Osteocyte (in vitro differentiated cells): ENCODE results near the gene PHETA2. TPM values are rescaled to one million over a fixed set of nuclear protein-coding genes. Genes with fewer than 3 reads are reported as not detected.
A peak's percentile ranks its signal among the peaks of the same experiment; 100 is the strongest.
"Not testable (repeated sequence)": the region's sequence is repeated elsewhere in the genome, so short reads cannot be mapped to it uniquely, and the experiment has no call there.

ENCODE experiments used
- DNase-seq: peaks from one replicate; pipeline ENCODE4 v3.0.0; 2021; ENCODE audit warnings: mixed read lengths; ENCODE audit not compliant: unreplicated experiment; ENCODE audit errors: extremely low spot score
- H3K27ac Mint-ChIP-seq: one replicate; pipeline ENCODE4 v1.8.0; 2021; ENCODE audit warnings: mild to moderate bottlenecking, mixed read lengths; ENCODE audit not compliant: unreplicated experiment
- H3K27me3 Mint-ChIP-seq: one replicate; pipeline ENCODE4 v1.8.0; 2021; ENCODE audit warnings: mixed read lengths; ENCODE audit not compliant: unreplicated experiment
- H3K36me3 Mint-ChIP-seq: one replicate; pipeline ENCODE4 v1.8.0; 2021; ENCODE audit warnings: mixed read lengths; ENCODE audit not compliant: unreplicated experiment
- H3K4me1 Mint-ChIP-seq: one replicate; pipeline ENCODE4 v1.8.0; 2021; ENCODE audit warnings: mixed read lengths; ENCODE audit not compliant: unreplicated experiment
- H3K4me3 Mint-ChIP-seq: one replicate; pipeline ENCODE4 v1.8.0; 2021; ENCODE audit warnings: mild to moderate bottlenecking, moderate library complexity, mixed read lengths; ENCODE audit not compliant: unreplicated experiment
- H3K9me3 Mint-ChIP-seq: one replicate; pipeline ENCODE4 v1.8.0; 2021; ENCODE audit warnings: mixed read lengths; ENCODE audit not compliant: unreplicated experiment
- total RNA-seq: library from RNA; stranded (reverse); gene quantifications from 2 replicates; pipeline ENCODE4 v1.2.1, GENCODE V29; 2021
- TF ChIP-seq, protein P1 (sequence below): fragments of 200-600 bp; sonication (generic); IDR thresholded peaks from 2 replicates; pipeline ENCODE4 v1.5.0; 2021; ENCODE audit warnings: antibody characterized with exemption, mild to moderate bottlenecking, moderate library complexity

The PHETA2 gene
- total RNA-seq, 1 donor from 2014 or later = not detected

DNA sequence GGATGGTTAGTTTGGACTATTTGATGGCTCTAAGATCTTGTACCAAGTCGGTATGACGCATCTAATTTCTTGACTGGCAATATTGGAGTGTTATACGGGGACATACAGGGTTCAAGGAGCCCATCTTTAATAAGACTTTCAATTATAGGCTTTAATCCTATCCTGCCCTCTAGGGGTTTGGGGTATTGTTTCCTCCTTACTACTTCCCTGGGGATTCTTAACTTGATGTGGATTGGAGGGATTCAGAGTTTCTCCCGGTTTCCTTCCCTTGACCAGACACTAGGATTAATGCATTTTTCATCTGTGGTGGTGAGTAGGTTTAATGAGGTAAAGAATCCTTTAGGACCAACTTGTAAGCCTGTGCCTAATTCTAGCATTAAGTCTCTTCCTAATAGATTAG lies 37.8 kb downstream of the PHETA2 start:
- Mint-ChIP-seq H3K27me3 (no peaks in the 10 kb centered on the region), H3K27ac (no peak overlapping the region), H3K4me3 (no peak overlapping the region), H3K36me3 (peaks cover 18% of the 10 kb centered on the region), H3K4me1 (no peaks in the 10 kb centered on the region), H3K9me3 (peaks cover 16% of the 10 kb centered on the region)
- DNase-seq = no peak
- TF ChIP-seq, protein P1, sequence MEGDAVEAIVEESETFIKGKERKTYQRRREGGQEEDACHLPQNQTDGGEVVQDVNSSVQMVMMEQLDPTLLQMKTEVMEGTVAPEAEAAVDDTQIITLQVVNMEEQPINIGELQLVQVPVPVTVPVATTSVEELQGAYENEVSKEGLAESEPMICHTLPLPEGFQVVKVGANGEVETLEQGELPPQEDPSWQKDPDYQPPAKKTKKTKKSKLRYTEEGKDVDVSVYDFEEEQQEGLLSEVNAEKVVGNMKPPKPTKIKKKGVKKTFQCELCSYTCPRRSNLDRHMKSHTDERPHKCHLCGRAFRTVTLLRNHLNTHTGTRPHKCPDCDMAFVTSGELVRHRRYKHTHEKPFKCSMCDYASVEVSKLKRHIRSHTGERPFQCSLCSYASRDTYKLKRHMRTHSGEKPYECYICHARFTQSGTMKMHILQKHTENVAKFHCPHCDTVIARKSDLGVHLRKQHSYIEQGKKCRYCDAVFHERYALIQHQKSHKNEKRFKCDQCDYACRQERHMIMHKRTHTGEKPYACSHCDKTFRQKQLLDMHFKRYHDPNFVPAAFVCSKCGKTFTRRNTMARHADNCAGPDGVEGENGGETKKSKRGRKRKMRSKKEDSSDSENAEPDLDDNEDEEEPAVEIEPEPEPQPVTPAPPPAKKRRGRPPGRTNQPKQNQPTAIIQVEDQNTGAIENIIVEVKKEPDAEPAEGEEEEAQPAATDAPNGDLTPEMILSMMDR = no peak

DNA sequence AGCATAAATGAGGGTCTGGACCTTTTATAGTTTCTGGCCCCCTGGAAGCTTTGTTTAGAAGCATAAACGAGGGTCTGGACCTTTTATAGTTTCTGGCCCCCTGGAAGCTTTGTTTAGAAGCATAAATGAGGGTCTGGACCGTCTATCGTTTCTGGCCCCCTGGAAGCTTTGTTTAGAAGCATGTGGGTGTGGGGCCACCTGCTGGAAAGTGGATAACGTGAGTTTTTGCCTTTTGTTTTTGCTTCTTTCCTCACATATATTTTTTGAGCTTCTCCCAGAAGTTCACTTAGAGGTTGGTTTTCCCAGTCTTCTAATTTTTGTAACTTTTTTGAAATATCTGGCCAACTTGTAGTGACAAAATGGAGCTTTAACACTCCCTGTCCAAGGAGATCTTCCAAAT lies 38.7 kb downstream of the PHETA2 start:
- H3K4me3 Mint-ChIP-seq, H3K27me3 Mint-ChIP-seq, H3K27ac Mint-ChIP-seq, DNase-seq, H3K4me1 Mint-ChIP-seq: not testable (repeated sequence)
- TF ChIP-seq, protein P1 = peak; percentile 8
- peaks cover 16% of the 10 kb centered on the region for H3K36me3 Mint-ChIP-seq
- peaks cover 16% of the 10 kb centered on the region for H3K9me3 Mint-ChIP-seq

DNA sequence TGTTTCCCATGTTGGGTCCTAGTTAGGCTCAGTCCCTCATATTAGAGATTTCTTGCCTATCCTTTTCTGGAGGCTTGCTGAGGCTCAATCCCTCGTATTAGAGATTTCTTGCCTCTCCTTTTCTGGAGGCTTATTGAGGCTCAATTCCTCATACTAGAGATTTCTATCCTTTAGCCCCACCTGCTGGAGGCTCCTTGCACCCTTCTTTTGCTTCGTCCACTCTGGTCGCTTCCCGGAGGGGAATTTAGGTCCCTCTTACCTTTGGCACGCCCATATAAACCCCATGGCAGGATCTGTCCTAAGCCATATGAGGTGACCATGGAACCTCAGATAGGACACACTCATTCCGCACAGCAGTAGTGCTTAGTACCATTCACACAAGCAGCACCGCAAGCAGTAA lies 40.7 kb downstream of the PHETA2 start:
- Mint-ChIP-seq H3K27ac (no peak overlapping the region), H3K27me3 (no peaks in the 10 kb centered on the region), H3K9me3 (peaks cover 16% of the 10 kb centered on the region), H3K4me3 (no peak overlapping the region), H3K4me1 (no peaks in the 10 kb centered on the region), H3K36me3 (peaks cover 13% of the 10 kb centered on the region)
- TF ChIP-seq, protein P1 = peak; percentile 10
- no peak for DNase-seq

DNA sequence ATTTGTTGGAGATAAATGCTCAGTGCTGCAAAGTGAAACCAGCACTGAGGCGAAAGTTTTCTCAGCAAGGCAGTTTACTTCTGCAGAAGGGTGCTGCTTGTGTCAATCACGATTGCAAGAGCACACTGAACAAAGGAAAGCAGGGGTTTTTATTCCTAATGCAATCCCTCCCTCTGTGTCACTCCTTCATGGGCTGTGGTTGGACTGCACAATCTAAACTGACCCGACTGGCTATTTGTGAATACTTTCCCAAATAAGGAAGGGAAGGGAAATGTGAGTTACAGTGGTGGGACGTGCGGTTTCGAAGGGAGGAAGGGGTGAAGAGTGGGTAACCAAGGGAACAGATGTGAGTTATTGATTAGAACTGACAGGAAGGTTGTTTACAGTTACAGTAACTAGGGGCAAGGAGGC lies 41.4 kb downstream of the PHETA2 start:
- H3K4me3 Mint-ChIP-seq, DNase-seq, H3K27ac Mint-ChIP-seq, H3K27me3 Mint-ChIP-seq, H3K4me1 Mint-ChIP-seq: not testable (repeated sequence)
- Mint-ChIP-seq H3K36me3 (peaks cover 13% of the 10 kb centered on the region), H3K9me3 (peaks cover 16% of the 10 kb centered on the region)

DNA sequence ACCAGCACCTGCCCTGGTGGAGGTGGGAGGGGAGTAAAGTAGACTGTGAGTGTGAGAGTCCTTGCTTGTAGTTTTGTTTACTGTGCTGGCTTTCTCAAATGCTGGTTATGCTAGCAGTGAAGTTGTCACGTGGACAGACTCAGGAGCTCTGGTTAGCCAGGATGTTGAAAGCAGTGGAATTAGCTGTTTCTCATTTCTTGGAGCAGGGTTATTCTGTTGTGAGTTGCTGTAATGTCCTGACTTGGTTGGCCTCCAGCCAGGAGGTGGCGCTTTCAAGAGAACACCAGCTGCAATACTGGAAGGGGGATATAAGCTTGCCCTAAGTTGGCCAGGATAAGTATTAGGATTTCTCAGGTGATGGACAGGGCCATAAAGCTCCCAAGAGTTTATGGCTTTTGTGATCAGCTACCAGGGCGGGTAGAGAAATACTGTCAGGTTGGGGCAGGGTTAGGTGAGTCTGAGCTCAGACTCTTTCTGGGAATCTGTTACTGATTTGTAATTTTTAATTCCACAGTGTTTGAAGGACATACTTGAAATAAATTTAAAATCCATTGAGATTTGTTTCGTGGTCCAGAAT lies 42.9 kb downstream of the PHETA2 start:
- Mint-ChIP-seq H3K36me3 (peaks cover 13% of the 10 kb centered on the region), H3K27me3 (no peaks in the 10 kb centered on the region), H3K27ac (no peak overlapping the region), H3K9me3 (peaks cover 16% of the 10 kb centered on the region), H3K4me1 (no peaks in the 10 kb centered on the region), H3K4me3 (no peak overlapping the region)
- no peak for DNase-seq
- TF ChIP-seq, protein P1 = no peak

DNA sequence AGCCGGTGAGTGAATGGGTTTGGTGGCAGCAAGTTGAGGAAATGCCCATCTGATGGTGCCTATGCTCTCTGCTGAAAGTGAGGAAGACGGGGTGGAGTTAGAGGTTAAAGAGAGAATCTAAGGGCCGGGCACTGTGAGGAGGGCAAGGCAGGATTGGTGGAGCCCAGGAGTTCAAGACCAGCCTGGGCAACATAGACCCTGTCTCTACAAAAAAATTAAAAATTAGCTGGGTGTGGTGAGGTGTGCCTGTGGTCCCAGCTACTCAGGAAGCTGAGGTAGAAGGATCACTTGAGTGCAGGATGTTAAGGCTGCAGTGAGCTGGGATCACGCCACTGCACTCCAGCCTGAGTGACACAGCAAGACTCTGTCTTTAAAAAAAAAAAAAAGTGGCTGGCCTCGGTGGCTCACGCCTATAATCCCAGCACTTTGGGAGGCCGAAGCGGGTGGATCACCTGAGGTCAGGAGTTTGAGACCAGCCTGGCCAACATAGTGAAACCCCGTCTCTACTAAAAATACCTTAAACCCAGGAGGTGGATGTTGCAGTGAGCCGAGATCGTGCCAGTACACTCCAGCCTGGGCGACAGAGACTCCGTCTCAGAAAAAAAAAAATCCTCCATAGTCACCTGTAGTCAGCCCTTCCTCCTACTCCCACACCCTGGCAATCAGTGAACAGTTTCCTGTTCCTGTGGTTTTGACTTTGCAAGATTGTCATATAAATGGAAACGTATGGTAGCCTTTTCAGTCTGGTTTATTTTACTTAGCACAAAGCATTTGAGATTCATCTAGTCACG lies 46.4 kb downstream of the PHETA2 start:
- not testable (repeated sequence) for DNase-seq, H3K27me3 Mint-ChIP-seq, H3K27ac Mint-ChIP-seq, H3K36me3 Mint-ChIP-seq, H3K4me3 Mint-ChIP-seq, H3K9me3 Mint-ChIP-seq, H3K4me1 Mint-ChIP-seq

DNA sequence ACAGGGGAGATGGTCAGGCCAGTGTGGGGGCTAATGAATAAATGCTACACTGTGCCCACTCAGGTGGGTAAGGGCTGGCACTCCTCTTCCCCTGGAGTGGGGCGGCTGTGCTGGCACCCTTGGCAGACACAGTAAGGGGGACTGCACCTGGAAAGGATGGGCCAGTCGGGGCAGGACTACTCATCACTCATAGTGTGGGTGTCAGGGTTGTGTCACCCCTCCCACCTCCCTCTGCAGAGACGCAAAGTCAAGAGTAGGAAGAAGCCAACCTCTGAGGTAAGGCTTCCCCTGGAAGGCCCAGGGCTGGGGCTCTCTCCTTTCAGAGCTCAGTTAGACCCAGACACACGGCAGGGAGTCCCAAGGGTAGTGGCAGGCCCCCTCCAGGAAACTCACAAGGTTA lies 49.5 kb downstream of the PHETA2 start:
- not testable (repeated sequence) for DNase-seq, H3K4me3 Mint-ChIP-seq, H3K4me1 Mint-ChIP-seq, H3K27me3 Mint-ChIP-seq, H3K36me3 Mint-ChIP-seq, H3K27ac Mint-ChIP-seq, H3K9me3 Mint-ChIP-seq
